GM19025 (cell line): ENCODE measurements around the gene RAB11FIP3.
"Not testable (repeated sequence)": the region's sequence is repeated elsewhere in the genome, so short reads cannot be mapped to it uniquely, and the experiment has no call there.

Experiments
- ATAC-seq: cut with Tn5 transposase; IDR thresholded peaks from one replicate; pipeline ENCODE4 v1.9.1; 2021; ENCODE audit warnings: mild to moderate bottlenecking, low read depth, moderate library complexity; ENCODE audit not compliant: unreplicated experiment

RAB11FIP3 gene

GRCh38 chr16:457732-458400 is 32.4 kb downstream of the RAB11FIP3 start:
- no peak for ATAC-seq

- no peak for ATAC-seq
Observed at GRCh38 chr16:459761-460160, 34.3 kb downstream of the RAB11FIP3 start.

- ATAC-seq = no peak
Observed at GRCh38 chr16:460787-461186, 35.3 kb downstream of the RAB11FIP3 start.

- no peak for ATAC-seq
Observed at GRCh38 chr16:463071-463470, 37.6 kb downstream of the RAB11FIP3 start.

GRCh38 chr16:466651-467050 is 41.2 kb downstream of the RAB11FIP3 start:
- no peak for ATAC-seq

GRCh38 chr16:467249-467871 is 41.9 kb downstream of the RAB11FIP3 start:
- not testable (repeated sequence) for ATAC-seq

GRCh38 chr16:468068-468821 is 42.8 kb downstream of the RAB11FIP3 start:
- ATAC-seq = no peak

- ATAC-seq = not testable (repeated sequence)
Observed at GRCh38 chr16:469459-469858, 44.0 kb downstream of the RAB11FIP3 start.

GRCh38 chr16:470418-470817 is 45.0 kb downstream of the RAB11FIP3 start:
- no peak for ATAC-seq

- ATAC-seq = no peak
Observed at GRCh38 chr16:471353-472198, 46.1 kb downstream of the RAB11FIP3 start.

- ATAC-seq = no peak
Observed at GRCh38 chr16:472199-472504, 46.7 kb downstream of the RAB11FIP3 start.

- no peak for ATAC-seq
Observed at GRCh38 chr16:473046-474043, 47.9 kb downstream of the RAB11FIP3 start.

- no peak for ATAC-seq
Observed at GRCh38 chr16:474420-475122, 49.1 kb downstream of the RAB11FIP3 start.

GRCh38 chr16:476039-476438 is 50.6 kb downstream of the RAB11FIP3 start:
- ATAC-seq = no peak

- ATAC-seq = no peak
Observed at GRCh38 chr16:477301-478157, 52.1 kb downstream of the RAB11FIP3 start.

GRCh38 chr16:478287-478686 is 52.8 kb downstream of the RAB11FIP3 start:
- ATAC-seq = not testable (repeated sequence)

- ATAC-seq = no peak
Observed at GRCh38 chr16:482468-483185, 57.2 kb downstream of the RAB11FIP3 start.
